Esophagus squamous epithelium (tissue), 5 donors: ENCODE measurements around the gene BMPER. TPM values are rescaled to one million over a fixed set of nuclear protein-coding genes. Genes with fewer than 3 reads are reported as not detected.

Experiments
- DNase-seq: peaks from one replicate; lab custom pipeline; 2025; lab: John Stamatoyannopoulos, UW
- H3K27ac ChIP-seq, 4 donors: fragments of 200-600 bp; sonication (generic); one replicate each; pipeline ENCODE4 v1.5.1; 2016 to 2019; ENCODE audit warnings: mild to moderate bottlenecking in 1 of 4
- H3K27me3 ChIP-seq, 4 donors: fragments of 200-600 bp; sonication (generic); 1 replicate in 3 of 4; 2 replicates in 1 of 4; pipeline versions ENCODE4 v1.5.1 to v1.6.0; 2017 to 2021; ENCODE audit warnings: antibody characterized with exemption in 1 of 4
- H3K36me3 ChIP-seq, 3 donors: fragments of 200-600 bp; sonication (generic); one replicate each; pipeline ENCODE4 v1.5.1; 2016 to 2019
- H3K4me1 ChIP-seq, 3 donors: fragments of 200-600 bp; sonication (generic); one replicate each; pipeline ENCODE4 v1.5.1; 2017 to 2019
- H3K4me3 ChIP-seq, 4 donors: fragments of 200-600 bp; sonication (generic); 1 replicate in 3 of 4; 2 replicates in 1 of 4; pipeline ENCODE4 v1.5.1; 2016 to 2019; ENCODE audit warnings: mild to moderate bottlenecking in 2 of 4, moderate library complexity in 1 of 4
- H3K9me3 ChIP-seq, 3 donors: fragments of 200-600 bp; sonication (generic); one replicate each; pipeline ENCODE4 v1.5.1; 2016 to 2019
- POLR2A ChIP-seq, 4 donors: fragments of 450-650 bp; IDR thresholded peaks; one replicate each; pipeline ENCODE4 v1.6.1; 2017; ENCODE audit warnings: antibody characterized with exemption in 4 of 4, mild to moderate bottlenecking in 4 of 4, moderate library complexity in 3 of 4
- WGBS, 2 donors: methylation state at CpG; one replicate each; pipeline ENCODE4 v1.1.5; 2018; 5-methylcytosine and 5-hydroxymethylcytosine counted together
- intact Hi-C: fragments of 100-400 bp; cut with DNase I; formaldehyde crosslinking; loops from one replicate; pipeline ENCODE4 v1.15.0; 2022
- total RNA-seq, 4 donors: library from RNA; depleted of rRNA; stranded (reverse); fragments of >200 nt; gene quantifications; one replicate each; pipeline ENCODE4 v1.1.0, GENCODE V29; 2016
- TF ChIP-seq, protein P1 (sequence below), 6 experiments: fragments of 450-650 bp in 4 of 6; fragments of 200-600 bp in 2 of 6; sonication (generic) in 2 of 6; IDR thresholded peaks; one replicate each; pipeline ENCODE4 v1.5.1; 2016 to 2019; ENCODE audit warnings: antibody characterized with exemption in 6 of 6, mild to moderate bottlenecking in 4 of 6, moderate library complexity in 4 of 6
- donor health status: DM: yes; HTN: yes; CAD: no.

Gene BMPER
- total RNA-seq, 4 donors from 2014 or later, result 0.11 to 0.76 (median 0.34) TPM

DNA sequence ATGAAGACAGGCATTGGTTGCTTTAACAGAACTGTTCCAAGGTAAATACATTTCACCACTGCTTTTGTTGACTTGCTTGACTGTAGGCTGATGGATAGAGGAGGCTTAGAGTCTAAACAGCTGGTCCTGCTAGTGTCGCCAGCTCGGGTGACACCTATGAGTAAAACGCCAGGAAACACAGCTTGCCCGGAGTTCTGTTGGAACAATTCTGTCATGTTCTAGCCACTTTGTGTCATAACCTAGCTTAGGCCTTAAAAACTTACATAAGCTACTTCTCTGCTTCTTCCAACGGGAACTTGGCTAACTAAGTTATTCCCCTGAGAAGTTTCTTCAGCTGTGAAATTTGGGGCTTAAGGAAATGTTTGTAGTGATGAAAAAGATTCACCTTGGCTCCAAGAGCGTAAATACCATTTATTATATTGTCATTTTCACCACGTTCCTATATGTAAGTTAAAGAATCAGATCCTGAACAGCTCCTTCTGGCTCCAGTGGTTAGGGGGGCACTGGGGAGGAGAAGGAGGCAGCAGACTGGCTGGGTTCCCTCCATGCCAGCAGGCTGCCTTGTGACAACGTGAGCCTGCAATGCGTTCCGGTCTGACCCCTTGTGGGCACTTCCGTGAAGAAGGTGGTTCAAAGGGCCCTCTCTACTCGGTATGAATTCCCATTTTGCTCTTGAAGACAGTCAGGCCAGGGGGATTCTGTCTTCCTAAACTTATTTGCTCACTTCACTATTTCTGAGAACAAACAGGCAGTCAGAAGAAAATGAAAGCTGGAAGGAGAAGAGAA lies 253.2 kb downstream of the BMPER start:
- no peaks in the 10 kb centered on the region for H3K9me3 ChIP-seq
- no peak for TF ChIP-seq POLR2A (IDR thresholded peaks at IDR 0.05)
- TF ChIP-seq, protein P1, sequence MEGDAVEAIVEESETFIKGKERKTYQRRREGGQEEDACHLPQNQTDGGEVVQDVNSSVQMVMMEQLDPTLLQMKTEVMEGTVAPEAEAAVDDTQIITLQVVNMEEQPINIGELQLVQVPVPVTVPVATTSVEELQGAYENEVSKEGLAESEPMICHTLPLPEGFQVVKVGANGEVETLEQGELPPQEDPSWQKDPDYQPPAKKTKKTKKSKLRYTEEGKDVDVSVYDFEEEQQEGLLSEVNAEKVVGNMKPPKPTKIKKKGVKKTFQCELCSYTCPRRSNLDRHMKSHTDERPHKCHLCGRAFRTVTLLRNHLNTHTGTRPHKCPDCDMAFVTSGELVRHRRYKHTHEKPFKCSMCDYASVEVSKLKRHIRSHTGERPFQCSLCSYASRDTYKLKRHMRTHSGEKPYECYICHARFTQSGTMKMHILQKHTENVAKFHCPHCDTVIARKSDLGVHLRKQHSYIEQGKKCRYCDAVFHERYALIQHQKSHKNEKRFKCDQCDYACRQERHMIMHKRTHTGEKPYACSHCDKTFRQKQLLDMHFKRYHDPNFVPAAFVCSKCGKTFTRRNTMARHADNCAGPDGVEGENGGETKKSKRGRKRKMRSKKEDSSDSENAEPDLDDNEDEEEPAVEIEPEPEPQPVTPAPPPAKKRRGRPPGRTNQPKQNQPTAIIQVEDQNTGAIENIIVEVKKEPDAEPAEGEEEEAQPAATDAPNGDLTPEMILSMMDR (IDR thresholded peaks at IDR 0.05), result no peak
- intact Hi-C loops, result no loop called here
- no peaks in the 10 kb centered on the region for H3K36me3 ChIP-seq
- WGBS, 2 donors, result 44% methylated on average over 12 of the region's 12 CpGs
- peaks cover 0 to 10% (median 0%) of the 10 kb centered on the region in 3 donors for H3K4me1 ChIP-seq
- no peaks in the 10 kb centered on the region for H3K27me3 ChIP-seq
- H3K27ac ChIP-seq, result peak overlapping the region in 1 of 4 donors; percentile 58
- DNase-seq, result no peak
- H3K4me3 ChIP-seq, result no peak overlapping the region

DNA sequence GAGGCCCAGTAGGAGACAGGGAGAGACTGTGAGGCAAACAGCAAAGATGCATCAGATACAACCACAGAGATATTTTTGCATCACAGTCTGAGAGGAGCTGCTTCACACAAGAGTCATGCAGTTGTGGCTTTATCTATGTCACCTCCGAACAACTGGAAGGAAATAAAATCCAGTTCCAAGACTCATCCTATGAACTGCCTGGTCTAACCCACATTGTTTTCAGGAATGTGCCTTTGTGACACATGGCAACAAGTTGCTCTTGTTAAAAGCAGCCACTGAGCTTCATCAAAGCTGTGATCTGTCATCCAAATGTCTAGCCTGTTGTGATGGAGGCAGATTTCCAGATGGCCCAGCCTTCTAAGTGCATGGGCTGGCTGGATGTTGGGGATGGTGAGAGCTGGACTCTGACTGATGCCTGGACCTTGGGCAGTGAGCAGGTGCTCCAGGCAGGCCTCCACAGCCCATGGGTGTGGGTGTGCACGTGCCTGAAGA lies 255.0 kb downstream of the BMPER start:
- WGBS, 2 donors, result 25 to 48% methylated on average over 2 of the region's 2 CpGs
- intact Hi-C loops, result no loop called here
- H3K9me3 ChIP-seq, result no peaks in the 10 kb centered on the region

DNA sequence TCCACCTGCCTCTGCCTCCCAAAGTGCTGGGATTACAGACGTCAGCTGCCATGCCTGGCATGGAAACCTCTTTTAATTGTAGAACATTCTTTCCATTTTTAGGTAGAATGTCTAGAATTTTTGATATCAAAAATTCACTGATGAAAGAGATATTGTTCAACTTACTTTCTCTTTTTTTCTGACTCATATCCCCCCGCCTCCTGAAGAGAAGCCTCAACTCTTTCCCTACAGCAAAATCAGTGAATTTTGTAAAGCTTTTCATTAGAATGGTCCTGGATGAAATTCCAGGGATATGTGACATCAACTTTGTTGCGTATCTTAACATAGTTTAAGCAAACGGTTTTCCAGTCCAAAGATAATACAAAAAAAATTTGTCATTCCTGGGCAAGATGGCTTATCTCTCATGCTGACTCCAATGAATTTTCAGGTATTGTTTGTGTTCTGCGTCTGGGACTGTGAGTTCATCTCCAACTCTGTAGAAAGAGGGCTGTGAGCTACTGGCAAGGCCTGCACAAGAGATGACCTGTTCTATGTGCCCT lies 256.8 kb downstream of the BMPER start:
- no peaks in the 10 kb centered on the region for H3K9me3 ChIP-seq
- TF ChIP-seq, protein P1 (IDR thresholded peaks at IDR 0.05), result no peak
- no peak for DNase-seq
- intact Hi-C loops, result no loop called here
- H3K4me1 ChIP-seq, result peaks cover 0 to 7% (median 0%) of the 10 kb centered on the region in 3 donors
- no peak overlapping the region for H3K27ac ChIP-seq
- no peaks in the 10 kb centered on the region for H3K36me3 ChIP-seq
- 66 to 77% methylated on average over 5 of the region's 5 CpGs for whole genome bisulfite sequencing, 2 donors
- H3K4me3 ChIP-seq, result no peak overlapping the region
- H3K27me3 ChIP-seq, result no peaks in the 10 kb centered on the region

More for the DNA sequence above, 255.0 kb downstream of the BMPER start:
- DNase-seq, result no peak
- Histone ChIP-seq H3K4me3 (no peak overlapping the region), H3K27ac (no peak overlapping the region), H3K36me3 (no peaks in the 10 kb centered on the region), H3K27me3 (no peaks in the 10 kb centered on the region), H3K4me1 (peaks cover 0 to 7% (median 0%) of the 10 kb centered on the region in 3 donors)
- no peak for TF ChIP-seq POLR2A (IDR thresholded peaks at IDR 0.05)

DNA sequence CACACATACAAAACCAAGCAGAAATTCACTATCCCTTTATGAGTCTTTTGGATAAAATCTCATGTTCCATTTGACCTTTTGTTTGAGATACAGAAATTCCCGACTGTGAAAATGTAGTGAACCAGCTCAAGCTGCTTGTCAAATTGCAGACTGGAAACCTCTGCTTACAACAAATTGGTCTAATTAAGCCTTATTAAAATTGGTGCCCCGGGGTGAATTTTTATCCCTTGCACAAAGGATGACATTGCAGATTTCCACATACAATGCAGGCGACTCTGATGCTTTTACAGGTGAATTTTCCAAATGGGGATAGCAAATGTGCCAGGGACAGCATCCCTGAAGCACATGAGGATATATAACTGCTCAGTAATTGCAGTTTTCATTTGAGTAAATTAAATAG lies 257.3 kb downstream of the BMPER start:
- DNase-seq, result no peak
- H3K36me3 ChIP-seq, result no peaks in the 10 kb centered on the region
- H3K4me3 ChIP-seq, result no peak overlapping the region
- peaks cover 0 to 7% (median 0%) of the 10 kb centered on the region in 3 donors for H3K4me1 ChIP-seq
- no peak for TF ChIP-seq POLR2A (IDR thresholded peaks at IDR 0.05)
- TF ChIP-seq, protein P1 (IDR thresholded peaks at IDR 0.05), result no peak
- intact Hi-C loops, result no loop called here
- H3K9me3 ChIP-seq, result no peaks in the 10 kb centered on the region
- no peak overlapping the region for H3K27ac ChIP-seq
- no peaks in the 10 kb centered on the region for H3K27me3 ChIP-seq
- WGBS, 2 donors, result 54 to 63% methylated on average over 3 of the region's 3 CpGs

DNA sequence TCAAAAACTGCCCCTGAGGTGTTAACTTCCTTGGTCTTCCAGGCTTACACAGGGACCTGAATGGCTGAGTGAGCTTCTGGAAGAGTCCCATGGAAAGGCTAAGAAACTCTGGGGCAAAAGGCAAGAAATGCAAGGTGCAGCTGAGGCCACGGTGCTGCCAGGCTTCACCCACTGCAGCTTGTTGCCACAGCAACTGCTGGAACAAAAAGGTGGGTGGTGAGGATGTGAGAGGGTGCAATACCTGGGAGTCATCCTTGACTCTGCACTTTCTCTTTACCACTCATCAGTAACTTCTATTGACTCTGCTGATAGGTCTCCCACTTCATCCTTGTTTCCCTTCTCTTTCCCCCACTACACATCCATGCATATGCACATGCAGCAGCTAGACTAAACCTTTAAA lies 258.6 kb downstream of the BMPER start:
- DNase-seq, result no peak
- Histone ChIP-seq H3K27ac (no peak overlapping the region), H3K9me3 (no peaks in the 10 kb centered on the region), H3K4me3 (no peak overlapping the region), H3K27me3 (no peaks in the 10 kb centered on the region), H3K4me1 (peaks cover 0 to 3% (median 0%) of the 10 kb centered on the region in 3 donors), H3K36me3 (no peaks in the 10 kb centered on the region)
- intact Hi-C loops, result no loop called here
- TF ChIP-seq, protein P1 (IDR thresholded peaks at IDR 0.05), result no peak
- no peak for TF ChIP-seq POLR2A (IDR thresholded peaks at IDR 0.05)
- 29 to 69% methylated on average over 1 of the region's 1 CpG for WGBS, 2 donors
